IMR-90 (cell line): Measurements from ENCODE around the gene NEURL4. TPM values are rescaled to one million over a fixed set of nuclear protein-coding genes. Genes with fewer than 3 reads are reported as not detected.

Source experiments
- ATAC-seq: fragments of 200-7000 bp; cut with Tn5 transposase; 2 replicates; pipeline ENCODE4 v1.9.1; 2020; ENCODE audit warnings: low read depth, mild to moderate bottlenecking, moderate library complexity
- BruUV-seq: library from RNA; stranded (reverse); fragments of 400-500 nt; replicated peaks from 2 replicates; lab custom pipeline; 2021; lab: Mats Ljungman, UMichigan
- CTCF ChIA-PET: fragments of 300-600 bp; formaldehyde crosslinking; extraction: SDS; loops from one replicate; lab custom pipeline; 2021; ENCODE audit warnings: antibody characterized with exemption; lab: Yijun Ruan, JAX
- POLR2A ChIA-PET: fragments of 300-600 bp; sonication (Branson Sonifier 250); formaldehyde crosslinking; loops from one replicate; lab custom pipeline; 2022; ENCODE audit warnings: antibody characterized with exemption; ENCODE audit not compliant: unreplicated experiment; lab: Charles Lee
- DNase-seq: peaks from one replicate; pipeline ENCODE4 v3.0.0; 2013
- H2AFZ ChIP-seq: replicated peaks from 2 replicates; pipeline ENCODE3; 2013; ENCODE audit warnings: low read length, mild to moderate bottlenecking; ENCODE audit not compliant: poor library complexity
- H2AK5ac ChIP-seq: 2 replicates; pipeline ENCODE4 v1.6.1; 2013; ENCODE audit warnings: low read depth, low read length, inconsistent platforms
- H2AK9ac ChIP-seq: replicated peaks from 2 replicates; pipeline ENCODE3; 2013; ENCODE audit warnings: mild to moderate bottlenecking, low read depth, low read length, moderate library complexity; ENCODE audit not compliant: poor library complexity
- H2BK120ac ChIP-seq: 2 replicates; pipeline ENCODE4 v1.6.1; 2013; ENCODE audit warnings: low read depth, low read length, inconsistent platforms
- H2BK15ac ChIP-seq: 3 replicates; pipeline ENCODE4 v1.6.1; 2013; ENCODE audit warnings: low read depth, low read length, inconsistent platforms
- H2BK20ac ChIP-seq: 2 replicates; pipeline ENCODE4 v1.6.1; 2013; ENCODE audit warnings: low read depth, mild to moderate bottlenecking, inconsistent platforms, low read length, moderate library complexity
- H2BK5ac ChIP-seq: 2 replicates; pipeline ENCODE4 v1.6.1; 2013; ENCODE audit warnings: mild to moderate bottlenecking, low read depth, low read length, inconsistent platforms; ENCODE audit not compliant: poor library complexity, severe bottlenecking
- H3K14ac ChIP-seq: replicated peaks from 2 replicates; pipeline ENCODE4 v1.6.1; 2013; ENCODE audit warnings: low read depth, low read length, inconsistent platforms
- H3K18ac ChIP-seq: 2 replicates; pipeline ENCODE4 v1.6.1; 2013; ENCODE audit warnings: low read depth, low read length, control low read depth
- H3K23ac ChIP-seq: 2 replicates; pipeline ENCODE4 v1.6.1; 2013; ENCODE audit warnings: low read depth, low read length, inconsistent platforms
- H3K27ac ChIP-seq: 2 replicates; pipeline ENCODE4 v1.5.1; 2013; ENCODE audit warnings: mild to moderate bottlenecking, control low read depth, low read length; ENCODE audit not compliant: insufficient read depth
- H3K27me3 ChIP-seq: 2 replicates; pipeline ENCODE4 v1.6.1; 2013; ENCODE audit warnings: low read length; ENCODE audit not compliant: control insufficient read depth, insufficient read depth
- H3K36me3 ChIP-seq: 2 replicates; pipeline ENCODE4 v1.6.1; 2013; ENCODE audit warnings: low read length, mixed read lengths; ENCODE audit not compliant: control insufficient read depth, insufficient read depth
- H3K4ac ChIP-seq: 2 replicates; pipeline ENCODE4 v1.6.1; 2013; ENCODE audit warnings: low read depth, low read length, inconsistent platforms
- H3K4me1 ChIP-seq: 2 replicates; pipeline ENCODE4 v1.6.1; 2013; ENCODE audit warnings: low read length, mixed read lengths; ENCODE audit not compliant: control insufficient read depth, insufficient read depth
- H3K4me2 ChIP-seq: 2 replicates; pipeline ENCODE4 v1.6.1; 2013; ENCODE audit warnings: low read depth, mild to moderate bottlenecking, control low read depth, low read length, moderate library complexity
- H3K4me3 ChIP-seq: 2 replicates; pipeline ENCODE4 v1.5.1; 2013; ENCODE audit warnings: low read depth, mild to moderate bottlenecking, control low read depth, low read length, moderate library complexity; ENCODE audit not compliant: insufficient read depth
- H3K56ac ChIP-seq: 2 replicates; pipeline ENCODE4 v1.6.1; 2013; ENCODE audit warnings: low read length, inconsistent platforms; ENCODE audit not compliant: insufficient read depth; ENCODE audit errors: extremely low read depth
- H3K79me1 ChIP-seq, 2 experiments: 2 replicates each; pipeline ENCODE4 v1.6.1; 2013; ENCODE audit warnings: low read length in 2 of 2, inconsistent platforms in 1 of 2, low read depth in 1 of 2
- H3K9ac ChIP-seq: 2 replicates; pipeline ENCODE4 v1.6.1; 2013; ENCODE audit warnings: low read depth, low read length, control low read depth
- H3K9me1 ChIP-seq: 2 replicates; pipeline ENCODE4 v1.6.1; 2013; ENCODE audit warnings: low read length, inconsistent platforms; ENCODE audit not compliant: insufficient read depth
- H3K9me3 ChIP-seq: 2 replicates; pipeline ENCODE4 v1.6.1; 2013; ENCODE audit warnings: low read length; ENCODE audit not compliant: control insufficient read depth, insufficient read depth
- H4K20me1 ChIP-seq: 2 replicates; pipeline ENCODE4 v1.6.1; 2013; ENCODE audit warnings: low read length, inconsistent platforms; ENCODE audit not compliant: insufficient read depth
- H4K5ac ChIP-seq: 2 replicates; pipeline ENCODE4 v1.6.1; 2013; ENCODE audit warnings: mild to moderate bottlenecking, low read depth, low read length, control low read depth
- H4K8ac ChIP-seq, 2 experiments: 2 replicates each; pipeline ENCODE4 v1.6.1; 2013; ENCODE audit warnings: low read depth in 2 of 2, low read length in 2 of 2, control low read depth in 1 of 2, inconsistent platforms in 1 of 2
- H4K91ac ChIP-seq: 2 replicates; pipeline ENCODE4 v1.6.1; 2013; ENCODE audit warnings: low read depth, low read length, inconsistent platforms; ENCODE audit not compliant: insufficient read depth
- CEBPB ChIP-seq: IDR thresholded peaks from 2 replicates; pipeline ENCODE4 v1.6.1; 2012; ENCODE audit warnings: low read depth, low read length, improper control_type of control experiment
- CHD1 ChIP-seq: IDR thresholded peaks from 2 replicates; pipeline ENCODE4 v1.6.1; 2012; ENCODE audit warnings: low read depth, low read length, improper control_type of control experiment
- CTCF ChIP-seq: conservative IDR thresholded peaks from 2 replicates; pipeline ENCODE4 v1.5.1; 2012; ENCODE audit warnings: mild to moderate bottlenecking, low read depth, low read length, improper control_type of control experiment
- ELK1 ChIP-seq: fragments of 150-350 bp; IDR thresholded peaks from 2 replicates; pipeline ENCODE4 v1.6.1; 2016; ENCODE audit warnings: low read depth, mild to moderate bottlenecking, low read length, moderate library complexity, borderline replicate concordance
- FOS ChIP-seq: fragments of 150-350 bp; IDR thresholded peaks from 2 replicates; pipeline ENCODE4 v1.6.1; 2016; ENCODE audit warnings: low read depth, low read length
- MAFK ChIP-seq: IDR thresholded peaks from 2 replicates; pipeline ENCODE4 v1.6.1; 2012; ENCODE audit warnings: low read depth, low read length, improper control_type of control experiment
- MXI1 ChIP-seq: IDR thresholded peaks from 2 replicates; pipeline ENCODE4 v1.6.1; 2012; ENCODE audit warnings: low read depth, mild to moderate bottlenecking, low read length, moderate library complexity, borderline replicate concordance
- NFE2L2 ChIP-seq: fragments of 150-350 bp; IDR thresholded peaks from 2 replicates; pipeline ENCODE4 v1.6.1; 2016; ENCODE audit warnings: low read depth, mild to moderate bottlenecking, low read length
- RFX5 ChIP-seq: IDR thresholded peaks from 2 replicates; pipeline ENCODE4 v1.8.0; 2012; ENCODE audit warnings: low read depth, mild to moderate bottlenecking, low read length, moderate library complexity
- SMC3 ChIP-seq: fragments of 150-350 bp; IDR thresholded peaks from 2 replicates; pipeline ENCODE4 v1.6.1; 2016; ENCODE audit warnings: low read depth, mild to moderate bottlenecking, antibody characterized with exemption, low read length, moderate library complexity
- WGBS, 2 experiments: methylation state at CpG; one replicate each; pipeline versions ENCODE4 v1.1.5 to v1.1.7; 2013; ENCODE audit warnings: missing lambda C conversion rate in 2 of 2; ENCODE audit not compliant: insufficient read length in 1 of 2; ENCODE audit errors: extremely low coverage in 2 of 2; 5-methylcytosine and 5-hydroxymethylcytosine counted together
- dilution Hi-C: fragments of 300-500 bp; cut with HindIII; formaldehyde crosslinking; loops from one replicate; pipeline ENCODE4 v1.14.3; 2018; ENCODE audit warnings: low sequenced_read_pairs; ENCODE audit not compliant: unreplicated experiment
- in situ Hi-C: fragments of 300-500 bp; cut with MboI; formaldehyde crosslinking; loops from 3 replicates; pipeline ENCODE4 v1.14.3; 2019; ENCODE audit warnings: low sequenced_read_pairs, inconsistent platforms, mixed read lengths
- intact Hi-C: fragments of 100-400 bp; cut with micrococcal nuclease; formaldehyde crosslinking; loops from 2 replicates; pipeline ENCODE4 v1.10.0; 2022
- polyA plus RNA-seq, 3 experiments: library from polyadenylated mRNA; depleted of rRNA; stranded (reverse); fragments of >200 nt; gene quantifications; 2 replicates each; pipeline ENCODE4 v1.2.3, GENCODE V29; 2012; ENCODE audit warnings: low replicate concordance in 1 of 3
- total RNA-seq: library from RNA; depleted of rRNA; stranded (reverse); fragments of >200 nt; gene quantifications from 2 replicates; pipeline ENCODE4 v1.2.3, GENCODE V29; 2012

Gene NEURL4
- total and polyA plus RNA-seq, 2 of the 4 experiments (the other 2 are of a cell fraction), result 8.4 to 23.3 TPM

- TF ChIP-seq CTCF, result no peak
These were observed 45.5 kb downstream of the NEURL4 start (continued) for GRCh38 chr17:7283471-7284216.

GRCh38 chr17:7282752-7283321 is 46.3 kb downstream of the NEURL4 start:
- Histone ChIP-seq H3K9ac (no peak overlapping the region), H2BK5ac (no peak overlapping the region), H3K4me1 (peaks cover 2% of the 10 kb centered on the region; the same call in 1 of the 2 replicates), H2AK5ac (no peak overlapping the region), H3K56ac (no peak overlapping the region), H4K91ac (no peak overlapping the region), H2AFZ (no peak overlapping the region), H3K4ac (no peak overlapping the region), H3K18ac (no peak overlapping the region), H3K9me3 (no peaks in the 10 kb centered on the region), H3K27ac (no peak overlapping the region), H3K9me1 (no peaks in the 10 kb centered on the region), H3K27me3 (peaks cover 40% of the 10 kb centered on the region), H3K4me2 (no peak overlapping the region), H2BK15ac (no peak overlapping the region), H4K20me1 (no peaks in the 10 kb centered on the region), H3K4me3 (no peak overlapping the region), H4K8ac (no peak overlapping the region), H2BK120ac (no peak overlapping the region), H3K23ac (peak overlapping the region; percentile 24; the same call in 1 of the 2 replicates), H2AK9ac (no peak overlapping the region), H2BK20ac (no peak overlapping the region), H3K14ac (no peak overlapping the region), H3K36me3 (no peaks in the 10 kb centered on the region), H3K79me1 (no peaks in the 10 kb centered on the region), H4K5ac (no peak overlapping the region)
- dilution Hi-C loops, result no loop called here
- no CpG with 5 or more reads among the region's 6 CpGs for WGBS, 2 experiments
- ChIA-PET CTCF (interaction anchor here (2.7 kb wide), 1 partner anchor 14 kb away, joined by 17 read pairs; no protein-coding TSS in a partner anchor), POLR2A (no interaction called here)
- DNase-seq, result no peak
- intact Hi-C loops, result no loop called here
- no peak for ATAC-seq
- BruUV-seq, result no TSS peak
- in situ Hi-C loops, result no loop called here
- TF ChIP-seq CHD1 (no peak), MAFK (no peak), MXI1 (no peak), NFE2L2 (no peak), CTCF (no peak), CEBPB (no peak), RFX5 (no peak), ELK1 (no peak), FOS (no peak), SMC3 (no peak)
